SIG-M5 (cell line): Measurements from ENCODE around the gene CYP4X1.
"Not testable (repeated sequence)": the region's sequence is repeated elsewhere in the genome, so short reads cannot be mapped to it uniquely, and the experiment has no call there.

Source experiments
- DNase-seq: peaks from one replicate; lab custom pipeline; 2025; lab: John Stamatoyannopoulos, UW

Gene CYP4X1

GRCh38 chr1:47023268-47024140, at the start of gene CYP4X1:
CYP4X1 (plus strand) TSS chr1:47023669; CDS start chr1:47023818, 149 bp downstream.
- DNase-seq = no peak

- DNase-seq = no peak
Observed at GRCh38 chr1:46983166-46983829, 40.2 kb upstream of the CYP4X1 start.

- DNase-seq = no peak
Observed at GRCh38 chr1:46983830-46984586, 39.5 kb upstream of the CYP4X1 start.

- DNase-seq = not testable (repeated sequence)
Observed at GRCh38 chr1:46990541-46990940, 32.9 kb upstream of the CYP4X1 start.

- DNase-seq = no peak
Observed at GRCh38 chr1:46991083-46991923, 32.2 kb upstream of the CYP4X1 start.

GRCh38 chr1:46996659-46997281, 26.7 kb upstream of the CYP4X1 start:
- no peak for DNase-seq

- no peak for DNase-seq
Observed at GRCh38 chr1:47002211-47002610, 21.3 kb upstream of the CYP4X1 start.

GRCh38 chr1:47003896-47004403, 19.5 kb upstream of the CYP4X1 start:
- DNase-seq = no peak

- DNase-seq = not testable (repeated sequence)
Observed at GRCh38 chr1:47006437-47006836, 17.0 kb upstream of the CYP4X1 start.

GRCh38 chr1:47013293-47013692, 10.2 kb upstream of the CYP4X1 start:
- no peak for DNase-seq

GRCh38 chr1:47021070-47021469, 2.4 kb upstream of the CYP4X1 start:
- no peak for DNase-seq

- no peak for DNase-seq
Observed at GRCh38 chr1:47024141-47024801, 802 bp downstream of the CYP4X1 start.

GRCh38 chr1:47030170-47030805, 6.8 kb downstream of the CYP4X1 start:
- no peak for DNase-seq

GRCh38 chr1:47031059-47031458, 7.6 kb downstream of the CYP4X1 start:
- DNase-seq = no peak

GRCh38 chr1:47031585-47031984, 8.1 kb downstream of the CYP4X1 start:
- no peak for DNase-seq

- no peak for DNase-seq
Observed at GRCh38 chr1:47036764-47037163, 13.3 kb downstream of the CYP4X1 start.

GRCh38 chr1:47059376-47059775, 35.9 kb downstream of the CYP4X1 start:
- no peak for DNase-seq

GRCh38 chr1:47067097-47067594, 43.7 kb downstream of the CYP4X1 start, which contains the start of gene CYP4Z1:
CYP4Z1 (plus strand) TSS chr1:47067231; CDS start chr1:47067491, 260 bp downstream.
- no peak for DNase-seq

- DNase-seq = not testable (repeated sequence)
Observed at GRCh38 chr1:47069080-47069479, 45.6 kb downstream of the CYP4X1 start.
